Trophoblast cell (in vitro differentiated cells and primary cell): ENCODE results near the gene SMG6.
A peak's percentile ranks its signal among the peaks of the same experiment; 100 is the strongest.

Experiments used
- DNase-seq, 2 donors: peaks; one replicate each; pipeline ENCODE4 v3.0.0-alpha.2; 2016
- H2AFZ ChIP-seq: 2 replicates; pipeline ENCODE4 v1.6.1; 2013; ENCODE audit warnings: low read length, moderate library complexity, mild to moderate bottlenecking; ENCODE audit not compliant: insufficient read depth, poor library complexity
- H2AK5ac ChIP-seq: 2 replicates; pipeline ENCODE4 v1.6.1; 2013; ENCODE audit warnings: mild to moderate bottlenecking, low read length
- H2BK120ac ChIP-seq: 2 replicates; pipeline ENCODE4 v1.6.1; 2013; ENCODE audit warnings: low read length, mild to moderate bottlenecking, moderate library complexity; ENCODE audit not compliant: insufficient read depth, poor library complexity
- H2BK12ac ChIP-seq: 2 replicates; pipeline ENCODE4 v1.6.1; 2013; ENCODE audit warnings: mild to moderate bottlenecking, low read length, moderate library complexity
- H2BK5ac ChIP-seq: 2 replicates; pipeline ENCODE4 v1.6.1; 2013; ENCODE audit warnings: low read length, low read depth, moderate library complexity, mild to moderate bottlenecking; ENCODE audit not compliant: poor library complexity
- H3K14ac ChIP-seq: 2 replicates; pipeline ENCODE4 v1.6.1; 2013; ENCODE audit warnings: mild to moderate bottlenecking, low read length
- H3K18ac ChIP-seq: 2 replicates; pipeline ENCODE4 v1.6.1; 2013; ENCODE audit warnings: mild to moderate bottlenecking, low read length
- H3K23ac ChIP-seq: 2 replicates; pipeline ENCODE4 v1.6.1; 2013; ENCODE audit warnings: low read length
- H3K27ac ChIP-seq: 2 replicates; pipeline ENCODE4 v1.5.1; 2013; ENCODE audit warnings: low read depth, mild to moderate bottlenecking, inconsistent platforms, low read length, moderate library complexity
- H3K27me3 ChIP-seq: 2 replicates; pipeline ENCODE4 v1.6.1; 2013; ENCODE audit warnings: inconsistent platforms, mild to moderate bottlenecking, low read length, moderate library complexity; ENCODE audit not compliant: insufficient read depth
- H3K36me3 ChIP-seq, 2 experiments: 1 replicate in 1 of 2; 2 replicates in 1 of 2; pipeline ENCODE4 v1.6.1; 2013; ENCODE audit warnings: low read length in 2 of 2, mild to moderate bottlenecking in 2 of 2, moderate library complexity in 1 of 2; ENCODE audit not compliant: insufficient read depth in 2 of 2, control insufficient read depth in 1 of 2
- H3K4ac ChIP-seq: 2 replicates; pipeline ENCODE4 v1.6.1; 2013; ENCODE audit warnings: low read depth, mild to moderate bottlenecking, low read length, moderate library complexity
- H3K4me1 ChIP-seq, 2 experiments: 1 replicate in 1 of 2; 2 replicates in 1 of 2; pipeline ENCODE4 v1.6.1; 2013; ENCODE audit warnings: low read length in 2 of 2, mild to moderate bottlenecking in 2 of 2, moderate library complexity in 1 of 2; ENCODE audit not compliant: insufficient read depth in 2 of 2, control insufficient read depth in 1 of 2
- H3K4me2 ChIP-seq: 2 replicates; pipeline ENCODE4 v1.6.1; 2013; ENCODE audit warnings: inconsistent platforms, mild to moderate bottlenecking, low read length, moderate library complexity
- H3K4me3 ChIP-seq: 2 replicates; pipeline ENCODE4 v1.5.1; 2013; ENCODE audit warnings: mild to moderate bottlenecking, low read depth, low read length, inconsistent platforms
- H3K79me1 ChIP-seq: one replicate; pipeline ENCODE4 v1.6.1; 2013; ENCODE audit warnings: low read length
- H3K79me2 ChIP-seq: 2 replicates; pipeline ENCODE4 v1.6.1; 2013; ENCODE audit warnings: low read length, mild to moderate bottlenecking; ENCODE audit not compliant: control insufficient read depth, insufficient read depth, poor library complexity
- H3K9ac ChIP-seq: 2 replicates; pipeline ENCODE4 v1.6.1; 2013; ENCODE audit warnings: mild to moderate bottlenecking, low read length
- H3K9me3 ChIP-seq: 2 replicates; pipeline ENCODE4 v1.6.1; 2013; ENCODE audit warnings: low read depth, mild to moderate bottlenecking, control low read depth, inconsistent platforms, low read length; ENCODE audit not compliant: insufficient read depth
- H4K12ac ChIP-seq: 2 replicates; pipeline ENCODE4 v1.6.1; 2013; ENCODE audit warnings: low read depth, mild to moderate bottlenecking, low read length, moderate library complexity
- H4K8ac ChIP-seq: 2 replicates; pipeline ENCODE4 v1.6.1; 2013; ENCODE audit warnings: low read depth, mild to moderate bottlenecking, low read length, moderate library complexity
- H4K91ac ChIP-seq: one replicate; pipeline ENCODE4 v1.6.1; 2013; ENCODE audit warnings: low read depth, mild to moderate bottlenecking, low read length, moderate library complexity
- WGBS: extraction: QIAGEN DNeasy Blood & Tissue Kit; methylation state at CpG from one replicate; pipeline ENCODE4 v1.1.7; 2013; ENCODE audit warnings: missing lambda C conversion rate; ENCODE audit not compliant: insufficient read length, insufficient coverage; ENCODE audit errors: extremely low coverage; 5-methylcytosine and 5-hydroxymethylcytosine counted together

Gene SMG6

DNA sequence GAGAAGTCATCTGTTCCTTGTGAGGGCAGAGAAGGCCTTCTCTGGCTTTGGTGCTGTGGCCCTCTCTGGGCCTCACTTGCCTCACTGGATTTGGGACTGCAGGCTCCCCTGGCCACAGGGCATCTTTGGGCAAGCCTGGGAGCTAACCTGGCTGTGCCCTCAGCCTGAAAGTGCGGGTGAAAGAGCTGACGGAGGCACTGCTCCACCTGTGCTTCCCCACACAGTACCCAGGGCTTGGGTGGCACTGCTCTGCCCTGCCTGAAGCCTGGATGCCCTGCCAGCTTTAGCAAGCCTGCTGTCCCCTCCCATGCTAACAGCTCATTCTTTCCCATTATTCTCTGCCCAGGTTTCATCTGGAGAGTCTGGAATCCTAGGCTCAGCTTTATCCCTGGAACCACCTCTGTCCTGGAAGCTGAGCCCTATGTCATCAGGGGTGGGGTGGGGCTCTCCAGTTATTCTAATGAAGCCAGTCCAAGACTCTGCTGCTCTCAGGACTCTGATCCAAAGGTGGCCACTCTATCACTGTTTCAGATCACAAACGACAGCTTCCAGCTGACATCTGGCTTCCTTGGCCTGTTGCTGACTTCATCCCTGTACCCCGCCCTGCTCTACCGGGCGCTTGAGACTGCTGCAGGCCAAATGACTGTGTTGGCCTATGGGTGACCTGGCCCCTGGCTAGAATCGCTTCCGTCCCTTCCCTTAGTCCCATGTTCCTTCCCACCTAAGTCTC is 219.4 kb downstream of the SMG6 start:
- Histone ChIP-seq H3K79me1 (peaks cover 11% of the 10 kb centered on the region), H3K9ac (no peak overlapping the region), H3K14ac (peak overlapping the region; percentile 29), H3K27ac (peak overlapping the region; percentile 78), H3K18ac (peak overlapping the region; percentile 41), H3K23ac (no peak overlapping the region), H3K4me1 (peaks cover 27 to 36% of the 10 kb centered on the region in 2 experiments), H3K36me3 (peaks cover 8% of the 10 kb centered on the region in 2 experiments), H3K4me3 (no peak overlapping the region), H4K12ac (no peak overlapping the region), H3K4ac (no peak overlapping the region), H2BK12ac (peak overlapping the region; percentile 27), H4K8ac (peak overlapping the region; percentile 63), H3K9me3 (no peaks in the 10 kb centered on the region), H2AFZ (peak overlapping the region; percentile 14), H3K79me2 (no peaks in the 10 kb centered on the region), H3K4me2 (peak overlapping the region; percentile 3), H2BK5ac (peak overlapping the region; percentile 44), H2BK120ac (peak overlapping the region; percentile 34), H2AK5ac (peak overlapping the region; percentile 14), H3K27me3 (no peaks in the 10 kb centered on the region), H4K91ac (peak overlapping the region; percentile 37)
- no CpG with 5 or more reads among the region's 8 CpGs for WGBS
- DNase-seq, result peak; percentile 96 to 98

DNA sequence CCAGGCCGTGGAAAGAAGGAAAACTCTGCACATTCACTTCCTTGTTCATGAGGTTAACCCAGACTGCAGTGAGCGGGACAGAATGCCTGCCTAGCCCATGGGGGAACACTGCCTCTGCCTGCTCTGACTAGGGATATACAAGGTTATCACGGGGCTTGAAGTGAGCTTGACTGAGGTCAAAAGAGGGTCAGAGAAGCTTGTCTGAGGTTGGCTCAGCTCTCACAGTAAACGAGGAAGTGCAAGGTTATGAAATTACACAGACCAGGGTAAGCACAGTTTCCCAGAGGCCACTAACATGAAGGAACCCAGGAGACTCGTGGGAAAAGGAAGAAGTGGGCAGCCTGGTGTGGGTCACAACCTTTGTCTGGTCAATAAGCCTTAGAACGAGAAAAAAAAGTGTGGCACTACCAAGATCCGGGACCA is 220.0 kb downstream of the SMG6 start:
- peak overlapping the region; percentile 29 for H3K14ac ChIP-seq
- peaks cover 8% of the 10 kb centered on the region in 2 experiments for H3K36me3 ChIP-seq
- H3K18ac ChIP-seq, result peak overlapping the region; percentile 41
- peak overlapping the region; percentile 3 for H3K4me2 ChIP-seq
- H2BK5ac ChIP-seq, result peak overlapping the region; percentile 44
- H3K79me2 ChIP-seq, result no peaks in the 10 kb centered on the region
- peak in 1 of 2 donors; percentile 43 for DNase-seq
- H4K12ac ChIP-seq, result no peak overlapping the region
- peak overlapping the region; percentile 27 for H2BK12ac ChIP-seq
- H2AK5ac ChIP-seq, result no peak overlapping the region
- H3K9ac ChIP-seq, result no peak overlapping the region
- H3K4me1 ChIP-seq, result peaks cover 24 to 34% of the 10 kb centered on the region in 2 experiments
- no peak overlapping the region for H3K4ac ChIP-seq
- peak overlapping the region; percentile 45 for H4K91ac ChIP-seq
- H2AFZ ChIP-seq, result no peak overlapping the region
- peaks cover 11% of the 10 kb centered on the region for H3K79me1 ChIP-seq
- no peaks in the 10 kb centered on the region for H3K9me3 ChIP-seq
- H3K4me3 ChIP-seq, result no peak overlapping the region
- H3K27me3 ChIP-seq, result no peaks in the 10 kb centered on the region
- peak overlapping the region; percentile 78 for H3K27ac ChIP-seq
- H2BK120ac ChIP-seq, result peak overlapping the region; percentile 34
- no CpG with 5 or more reads among the region's 7 CpGs for WGBS
- no peak overlapping the region for H3K23ac ChIP-seq
- H4K8ac ChIP-seq, result no peak overlapping the region

DNA sequence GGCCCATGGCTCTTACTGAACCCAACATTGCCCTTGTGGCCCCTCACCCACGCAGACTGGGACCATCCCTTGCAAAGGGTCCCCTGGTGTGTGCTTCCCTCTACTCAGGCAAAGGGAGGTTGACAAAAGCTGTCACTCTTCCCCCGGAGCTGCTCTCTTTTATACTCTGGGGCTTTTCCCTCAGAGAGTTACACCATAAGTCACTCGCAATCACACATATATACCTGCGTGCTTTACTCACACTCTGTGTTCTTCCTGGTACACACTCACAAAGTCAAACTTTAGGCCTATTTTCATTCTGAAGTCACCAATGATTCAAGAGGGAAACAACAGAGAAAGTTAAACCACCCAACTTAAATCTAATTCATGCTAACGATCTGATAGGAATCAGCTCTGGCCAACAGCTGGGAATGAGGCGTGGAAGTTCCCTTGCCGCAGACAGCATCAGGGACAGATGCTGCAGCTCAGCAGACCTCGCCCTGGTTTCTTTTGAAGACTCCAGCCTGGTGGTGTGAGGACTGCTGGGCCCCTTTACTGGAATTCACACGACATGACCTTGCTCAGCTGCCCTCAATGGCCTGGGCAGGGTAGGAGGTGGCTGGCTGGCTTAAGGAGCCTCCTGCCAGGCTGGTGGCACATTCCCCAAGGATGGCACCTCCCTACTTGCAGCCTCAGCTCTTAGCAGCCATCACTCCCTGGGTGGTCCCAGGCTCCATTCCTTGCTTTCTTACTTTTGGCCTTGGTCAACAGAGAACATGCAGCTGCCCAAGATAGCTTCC is 221.4 kb downstream of the SMG6 start:
- peaks cover 11% of the 10 kb centered on the region for H3K79me1 ChIP-seq
- peak; percentile 79 to 85 for DNase-seq
- H3K14ac ChIP-seq, result no peak overlapping the region
- H3K4ac ChIP-seq, result no peak overlapping the region
- H3K18ac ChIP-seq, result no peak overlapping the region
- no peak overlapping the region for H3K23ac ChIP-seq
- H3K79me2 ChIP-seq, result no peaks in the 10 kb centered on the region
- H4K91ac ChIP-seq, result no peak overlapping the region
- WGBS, result no CpG with 5 or more reads among the region's 9 CpGs
- no peak overlapping the region for H3K4me3 ChIP-seq
- H3K9ac ChIP-seq, result no peak overlapping the region
- no peak overlapping the region for H2AK5ac ChIP-seq
- no peak overlapping the region for H2AFZ ChIP-seq
- no peaks in the 10 kb centered on the region for H3K27me3 ChIP-seq
- peaks cover 8% of the 10 kb centered on the region in 2 experiments for H3K36me3 ChIP-seq
- H4K12ac ChIP-seq, result no peak overlapping the region
- H3K9me3 ChIP-seq, result no peaks in the 10 kb centered on the region
- no peak overlapping the region for H3K27ac ChIP-seq
- peaks cover 28 to 41% of the 10 kb centered on the region in 2 experiments for H3K4me1 ChIP-seq
- H4K8ac ChIP-seq, result no peak overlapping the region
- no peak overlapping the region for H2BK12ac ChIP-seq
- H2BK120ac ChIP-seq, result no peak overlapping the region
- H3K4me2 ChIP-seq, result no peak overlapping the region
- no peak overlapping the region for H2BK5ac ChIP-seq

DNA sequence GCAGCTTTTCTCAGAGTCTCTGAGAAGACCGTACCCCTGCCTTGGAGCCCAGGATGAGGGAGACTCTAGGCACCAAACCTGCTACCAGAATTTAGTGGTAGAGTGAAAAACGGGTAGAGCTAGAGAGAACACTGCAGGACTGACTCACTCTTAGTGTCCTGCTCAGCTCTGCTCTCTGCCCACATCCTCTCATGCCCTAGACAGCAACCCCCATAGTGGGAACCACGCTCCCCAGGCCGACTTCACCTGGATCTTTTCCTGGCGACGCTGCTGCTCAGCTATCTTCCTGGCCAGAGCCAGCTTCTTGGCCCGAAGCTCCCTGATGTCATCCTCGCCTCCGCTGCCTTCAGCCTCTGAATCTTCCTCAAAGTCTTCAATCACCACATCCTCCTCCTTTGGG is 222.0 kb downstream of the SMG6 start:
- no CpG with 5 or more reads among the region's 9 CpGs for WGBS
- H2BK120ac ChIP-seq, result no peak overlapping the region
- no peak overlapping the region for H3K27ac ChIP-seq
- H3K79me1 ChIP-seq, result peaks cover 17% of the 10 kb centered on the region
- no peaks in the 10 kb centered on the region for H3K79me2 ChIP-seq
- no peak overlapping the region for H3K4me3 ChIP-seq
- no peak overlapping the region for H4K8ac ChIP-seq
- peaks cover 35 to 47% of the 10 kb centered on the region in 2 experiments for H3K4me1 ChIP-seq
- no peak overlapping the region for H3K9ac ChIP-seq
- H3K9me3 ChIP-seq, result no peaks in the 10 kb centered on the region
- no peak overlapping the region for H4K12ac ChIP-seq
- no peak overlapping the region for H3K14ac ChIP-seq
- H3K18ac ChIP-seq, result no peak overlapping the region
- H3K23ac ChIP-seq, result no peak overlapping the region
- H3K27me3 ChIP-seq, result no peaks in the 10 kb centered on the region
- no peak overlapping the region for H2BK5ac ChIP-seq
- no peak overlapping the region for H3K4me2 ChIP-seq
- no peak overlapping the region for H2AK5ac ChIP-seq
- H2BK12ac ChIP-seq, result no peak overlapping the region
- DNase-seq, result peak; percentile 80
- no peak overlapping the region for H3K4ac ChIP-seq
- H2AFZ ChIP-seq, result no peak overlapping the region
- no peak overlapping the region for H4K91ac ChIP-seq
- H3K36me3 ChIP-seq, result peaks cover 8% of the 10 kb centered on the region in 2 experiments
